Measurements from ENCODE around the gene KLHL4. TPM values are rescaled to one million over a fixed set of nuclear protein-coding genes. Genes with fewer than 3 reads are reported as not detected.

The KLHL4 gene
- total and polyA plus RNA-seq, 9 of the 15 experiments (the other 6 are each of a cell fraction or from before 2014, with no cell fraction given) = 0.04 to 0.16 (median 0.06) TPM; not detected in 1

DNA sequence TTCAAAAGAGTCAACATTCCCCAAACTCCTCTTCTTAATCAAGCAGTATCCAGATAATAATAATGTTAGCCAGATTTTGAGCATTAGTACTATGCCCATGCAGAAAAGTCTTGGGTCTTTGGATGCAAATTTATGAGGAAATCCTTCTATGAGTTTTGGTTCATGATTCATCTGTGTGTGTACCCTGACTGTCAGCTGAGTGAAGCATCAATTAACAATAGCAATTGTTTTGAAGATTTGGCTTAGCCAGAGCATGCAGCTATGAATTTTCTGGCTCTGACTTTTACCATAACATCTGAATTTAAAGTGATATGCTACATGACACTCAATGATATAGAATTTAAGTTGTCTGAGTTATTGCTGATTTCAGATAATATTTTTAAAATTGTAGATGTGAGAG, 145.8 kb downstream of the KLHL4 start:
- Histone ChIP-seq H3K4me3 (no peak overlapping the region), H3K9me1 (ENCODE audit: control insufficient read depth, insufficient read depth, low read length) (no peaks in the 10 kb centered on the region), H3K9ac (ENCODE audit: insufficient read depth in 1 of 2, low read depth in 2 of 2, low read length in 2 of 2) (no peak overlapping the region), H3K4me1 (replicated peaks in 1 of 2; ENCODE audit: control insufficient read depth in 2 of 2, insufficient read depth in 2 of 2, low read length in 2 of 2) (no peaks in the 10 kb centered on the region), H3K36me3 (ENCODE audit: control insufficient read depth, insufficient read depth, low read length) (no peaks in the 10 kb centered on the region), H3K27me3 (ENCODE audit: control insufficient read depth in 2 of 2, insufficient read depth in 2 of 2, low read length in 2 of 2) (no peaks in the 10 kb centered on the region), H3K79me2 (ENCODE audit: control insufficient read depth, insufficient read depth, low read length) (no peaks in the 10 kb centered on the region), H3K27ac (ENCODE audit: extremely low read depth, low read depth, low read length) (no peak overlapping the region), H3K4me2 (ENCODE audit: insufficient read depth, low read length) (no peak overlapping the region), H4K20me1 (replicated peaks; ENCODE audit: control insufficient read depth, insufficient read depth, low read length) (no peaks in the 10 kb centered on the region), H2AFZ (ENCODE audit: low read depth, low read length) (no peak overlapping the region), H3K9me3 (replicated peaks; ENCODE audit: control insufficient read depth, insufficient read depth, low read depth, low read length) (no peaks in the 10 kb centered on the region)
- TF ChIP-seq, protein P1, sequence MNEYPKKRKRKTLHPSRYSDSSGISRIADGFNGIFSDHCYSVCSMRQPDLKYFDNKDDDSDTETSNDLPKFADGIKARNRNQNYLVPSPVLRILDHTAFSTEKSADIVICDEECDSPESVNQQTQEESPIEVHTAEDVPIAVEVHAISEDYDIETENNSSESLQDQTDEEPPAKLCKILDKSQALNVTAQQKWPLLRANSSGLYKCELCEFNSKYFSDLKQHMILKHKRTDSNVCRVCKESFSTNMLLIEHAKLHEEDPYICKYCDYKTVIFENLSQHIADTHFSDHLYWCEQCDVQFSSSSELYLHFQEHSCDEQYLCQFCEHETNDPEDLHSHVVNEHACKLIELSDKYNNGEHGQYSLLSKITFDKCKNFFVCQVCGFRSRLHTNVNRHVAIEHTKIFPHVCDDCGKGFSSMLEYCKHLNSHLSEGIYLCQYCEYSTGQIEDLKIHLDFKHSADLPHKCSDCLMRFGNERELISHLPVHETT (CRISPR knock-in tag; conservative IDR thresholded peaks at IDR 0.05 in 1 of 2, IDR thresholded peaks at IDR 0.05 in 1 of 2) = no peak
- TF ChIP-seq, protein P2, sequence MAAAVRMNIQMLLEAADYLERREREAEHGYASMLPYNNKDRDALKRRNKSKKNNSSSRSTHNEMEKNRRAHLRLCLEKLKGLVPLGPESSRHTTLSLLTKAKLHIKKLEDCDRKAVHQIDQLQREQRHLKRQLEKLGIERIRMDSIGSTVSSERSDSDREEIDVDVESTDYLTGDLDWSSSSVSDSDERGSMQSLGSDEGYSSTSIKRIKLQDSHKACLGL (CRISPR knock-in tag; IDR thresholded peaks at IDR 0.05; ENCODE audit: borderline replicate concordance, poor library complexity, severe bottlenecking) = no peak
- TF ChIP-seq ARHGAP35 (IDR thresholded peaks at IDR 0.05; ENCODE audit: partially characterized antibody) (no peak), HLTF (IDR thresholded peaks at IDR 0.05) (no peak), CEBPG (CRISPR knock-in tag; IDR thresholded peaks at IDR 0.05) (no peak), CEBPG (tag; conservative IDR thresholded peaks at IDR 0.05 in 1 of 2, IDR thresholded peaks at IDR 0.05 in 1 of 2) (no peak), ZNF143 (CRISPR knock-in tag; IDR thresholded peaks at IDR 0.05) (no peak), RFX5 (IDR thresholded peaks at IDR 0.05; ENCODE audit: low read depth, low read length) (no peak), FOXK1 (CRISPR knock-in tag; IDR thresholded peaks at IDR 0.05; ENCODE audit: borderline replicate concordance) (no peak), ZSCAN29 (IDR thresholded peaks at IDR 0.05) (no peak), ZNF134 (CRISPR knock-in tag; conservative IDR thresholded peaks at IDR 0.05) (no peak), ARID1B (IDR thresholded peaks at IDR 0.05) (no peak), CBX1 (IDR thresholded peaks at IDR 0.05; ENCODE audit: low read depth) (no peak), RNF2 (IDR thresholded peaks at IDR 0.05) (no peak), ZC3H11A (IDR thresholded peaks at IDR 0.05; ENCODE audit: low read depth, low read length) (no peak), RFX7 (CRISPR knock-in tag; IDR thresholded peaks at IDR 0.05) (no peak), DNMT1 (IDR thresholded peaks at IDR 0.05) (no peak)
- TF ChIP-seq, protein P3, sequence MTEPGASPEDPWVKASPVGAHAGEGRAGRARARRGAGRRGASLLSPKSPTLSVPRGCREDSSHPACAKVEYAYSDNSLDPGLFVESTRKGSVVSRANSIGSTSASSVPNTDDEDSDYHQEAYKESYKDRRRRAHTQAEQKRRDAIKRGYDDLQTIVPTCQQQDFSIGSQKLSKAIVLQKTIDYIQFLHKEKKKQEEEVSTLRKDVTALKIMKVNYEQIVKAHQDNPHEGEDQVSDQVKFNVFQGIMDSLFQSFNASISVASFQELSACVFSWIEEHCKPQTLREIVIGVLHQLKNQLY (CRISPR knock-in tag; conservative IDR thresholded peaks at IDR 0.05) = no peak
- TF ChIP-seq, protein P4, sequence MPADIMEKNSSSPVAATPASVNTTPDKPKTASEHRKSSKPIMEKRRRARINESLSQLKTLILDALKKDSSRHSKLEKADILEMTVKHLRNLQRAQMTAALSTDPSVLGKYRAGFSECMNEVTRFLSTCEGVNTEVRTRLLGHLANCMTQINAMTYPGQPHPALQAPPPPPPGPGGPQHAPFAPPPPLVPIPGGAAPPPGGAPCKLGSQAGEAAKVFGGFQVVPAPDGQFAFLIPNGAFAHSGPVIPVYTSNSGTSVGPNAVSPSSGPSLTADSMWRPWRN (IDR thresholded peaks at IDR 0.05; ENCODE audit: low read depth) = no peak
- TF ChIP-seq, protein P5, sequence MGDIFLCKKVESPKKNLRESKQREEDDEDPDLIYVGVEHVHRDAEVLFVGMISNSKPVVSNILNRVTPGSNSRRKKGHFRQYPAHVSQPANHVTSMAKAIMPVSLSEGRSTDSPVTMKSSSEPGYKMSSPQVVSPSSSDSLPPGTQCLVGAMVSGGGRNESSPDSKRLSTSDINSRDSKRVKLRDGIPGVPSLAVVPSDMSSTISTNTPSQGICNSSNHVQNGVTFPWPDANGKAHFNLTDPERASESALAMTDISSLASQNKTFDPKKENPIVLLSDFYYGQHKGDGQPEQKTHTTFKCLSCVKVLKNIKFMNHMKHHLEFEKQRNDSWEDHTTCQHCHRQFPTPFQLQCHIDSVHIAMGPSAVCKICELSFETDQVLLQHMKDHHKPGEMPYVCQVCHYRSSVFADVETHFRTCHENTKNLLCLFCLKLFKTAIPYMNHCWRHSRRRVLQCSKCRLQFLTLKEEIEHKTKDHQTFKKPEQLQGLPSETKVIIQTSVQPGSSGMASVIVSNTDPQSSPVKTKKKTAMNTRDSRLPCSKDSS (IDR thresholded peaks at IDR 0.05; ENCODE audit: low read depth, partially characterized antibody) = no peak
- ATAC-seq (no peak), DNase-seq (ENCODE audit: extremely low read depth in 1 of 4, low spot score in 3 of 4) (no peak), FAIRE-seq (no peak)
- no TSS peak for BruUV-seq (replicated peaks)
- intact Hi-C loops (cut with micrococcal nuclease) = no loop called here
- CTCF ChIA-PET (ENCODE audit: low intra/inter-chr PET ratio) = interaction anchor here (2.6 kb wide), 1 partner anchor 325 kb away, joined by 11 read pairs; no protein-coding TSS in a partner anchor
- in situ Hi-C loops (cut with MboI) = loop anchor here (10.0 kb wide), 1 partner anchor 79 kb away; no protein-coding TSS in a partner anchor
- POLR2A ChIA-PET = no interaction called here

Measured in K562 (cell line).